Mesodermal cell (in vitro differentiated cells): Measurements from ENCODE around the gene KCNK6. TPM values are rescaled to one million over a fixed set of nuclear protein-coding genes. Genes with fewer than 3 reads are reported as not detected.

Source experiments
- H3K27ac ChIP-seq: 2 replicates; pipeline ENCODE4 v1.7.0; 2013; ENCODE audit warnings: mild to moderate bottlenecking, low read depth, low read length, moderate library complexity; ENCODE audit not compliant: severe bottlenecking
- H3K36me3 ChIP-seq: 2 replicates; pipeline ENCODE4 v1.7.1; 2013; ENCODE audit warnings: mild to moderate bottlenecking, low read length, moderate library complexity; ENCODE audit not compliant: control insufficient read depth, insufficient read depth
- H3K4me1 ChIP-seq: one replicate; pipeline ENCODE4 v1.7.1; 2013; ENCODE audit warnings: mild to moderate bottlenecking, low read length; ENCODE audit not compliant: insufficient read depth, control insufficient read depth, poor library complexity, severe bottlenecking
- H3K4me3 ChIP-seq: 2 replicates; pipeline ENCODE4 v1.7.0; 2013; ENCODE audit warnings: low read length, control low read depth, mild to moderate bottlenecking; ENCODE audit not compliant: insufficient read depth, poor library complexity, severe bottlenecking; ENCODE audit errors: extremely low read depth
- H3K9me3 ChIP-seq: 2 replicates; pipeline ENCODE4 v1.7.1; 2013; ENCODE audit warnings: mild to moderate bottlenecking, low read length, moderate library complexity; ENCODE audit not compliant: control insufficient read depth
- WGBS, 2 experiments: methylation state at CpG; one replicate each; pipeline ENCODE4 v1.1.5; 2013; ENCODE audit warnings: missing lambda C conversion rate in 2 of 2; ENCODE audit not compliant: insufficient coverage in 2 of 2; 5-methylcytosine and 5-hydroxymethylcytosine counted together
- polyA plus RNA-seq, 2 experiments: library from polyadenylated mRNA; stranded (reverse); fragments of 50-300 nt; gene quantifications; one replicate each; pipeline ENCODE4 v1.2.3, GENCODE V29; 2013

The KCNK6 gene
- 7.2 TPM for polyA plus RNA-seq (2013, experiment 1 of 2)
- 6.9 TPM for polyA plus RNA-seq (2013, experiment 2 of 2)

DNA sequence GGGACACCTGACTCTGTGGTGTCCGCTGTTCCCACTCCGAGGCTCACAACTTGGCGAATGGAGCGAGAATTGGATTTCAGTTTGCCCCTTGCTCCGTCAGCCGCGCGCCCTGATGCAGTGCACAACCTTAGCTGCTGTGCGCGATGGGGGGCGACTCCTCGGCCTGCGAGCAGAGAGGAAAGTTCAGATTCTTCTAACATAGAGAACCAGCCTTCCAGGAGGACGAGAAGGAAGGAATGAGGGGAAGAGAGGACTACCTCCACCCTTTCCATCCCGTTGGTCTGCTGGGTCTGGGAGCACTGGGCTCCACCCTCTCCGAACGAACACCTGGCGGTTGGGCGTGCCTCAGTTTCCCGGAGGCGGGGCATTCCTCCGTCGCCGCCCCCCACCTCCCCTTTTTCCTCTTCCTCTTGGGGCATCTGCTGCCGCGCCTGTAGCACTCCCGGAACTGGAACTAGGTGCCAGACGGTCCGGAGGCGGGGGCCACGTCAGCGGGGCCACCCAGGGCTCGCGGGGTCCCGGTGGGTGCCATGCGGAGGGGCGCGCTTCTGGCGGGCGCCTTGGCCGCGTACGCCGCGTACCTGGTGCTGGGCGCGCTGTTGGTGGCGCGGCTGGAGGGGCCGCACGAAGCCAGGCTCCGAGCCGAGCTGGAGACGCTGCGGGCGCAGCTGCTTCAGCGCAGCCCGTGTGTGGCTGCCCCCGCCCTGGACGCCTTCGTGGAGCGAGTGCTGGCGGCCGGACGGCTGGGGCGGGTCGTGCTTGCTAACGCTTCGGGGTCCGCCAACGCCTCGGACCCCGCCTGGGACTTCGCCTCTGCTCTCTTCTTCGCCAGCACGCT is at the start of gene KCNK6:
KCNK6 (plus strand) TSS at position 425 of the 838 bp plus-strand sequence; CDS start at position 531, 106 bp downstream.
- Histone ChIP-seq H3K27ac (no peak within 1 kb of the TSS), H3K4me1 (peaks cover 4% of the 10 kb centered on the region), H3K4me3 (peak within 1 kb of the TSS; percentile 52), H3K9me3 (no peaks in the 10 kb centered on the region), H3K36me3 (no peaks in the 10 kb centered on the region)
- 5% methylated on average over 52 to 67 of the region's 76 CpGs for WGBS, 2 experiments

DNA sequence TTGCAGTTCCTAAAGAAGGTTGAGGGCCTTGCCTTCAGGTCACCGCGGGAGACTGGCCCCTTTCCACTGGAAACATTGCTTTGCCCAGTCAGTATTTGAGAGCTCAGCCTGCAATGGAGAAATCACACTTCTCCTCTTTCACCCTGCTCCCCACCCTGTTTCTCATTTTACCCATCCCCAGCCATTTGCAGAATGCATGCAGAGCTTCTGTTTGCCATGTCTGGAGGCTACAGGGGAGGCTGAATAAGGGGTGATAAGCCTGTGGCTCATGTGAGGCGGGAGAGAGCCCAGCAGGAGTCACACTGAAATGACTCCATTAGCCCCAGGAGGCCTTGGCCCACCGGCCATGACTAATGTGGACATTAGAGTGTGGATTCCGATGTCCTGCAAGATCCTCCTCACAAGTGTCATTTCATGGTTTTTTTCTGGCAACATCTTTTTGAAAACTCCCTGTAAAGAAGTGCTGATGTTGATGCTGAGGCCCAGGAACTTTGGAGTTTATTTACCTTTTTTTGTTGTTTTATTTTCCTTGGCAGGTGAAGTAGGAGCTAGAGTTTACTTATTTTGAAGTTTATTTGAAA is 49.0 kb upstream of the KCNK6 start:
- Histone ChIP-seq H3K4me3 (no peak overlapping the region), H3K36me3 (no peaks in the 10 kb centered on the region), H3K4me1 (peaks cover 36% of the 10 kb centered on the region), H3K9me3 (no peaks in the 10 kb centered on the region), H3K27ac (peak overlapping the region; percentile 44)
- WGBS, 2 experiments, result 45 to 56% methylated on average over 5 of the region's 5 CpGs

DNA sequence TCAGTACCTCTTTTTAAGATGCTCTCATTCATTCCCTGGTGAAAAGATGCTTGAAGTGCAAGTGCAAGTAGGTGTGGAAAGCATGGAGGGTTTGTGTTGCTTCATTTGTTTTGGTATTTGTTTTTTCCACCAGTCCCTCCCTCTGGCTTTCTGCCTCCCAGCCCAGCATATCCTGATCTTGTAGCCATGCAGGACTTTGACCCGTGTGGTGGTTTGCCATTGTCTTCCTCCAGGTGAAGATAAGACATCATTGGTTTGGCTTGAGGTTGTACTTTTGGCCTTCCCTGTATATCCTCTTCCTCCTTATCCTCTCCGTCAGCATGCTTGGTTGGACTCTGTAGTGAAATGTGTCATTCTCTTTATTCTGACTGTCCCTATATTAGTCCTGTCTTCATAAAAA is 46.1 kb upstream of the KCNK6 start:
- peaks cover 25% of the 10 kb centered on the region for H3K4me1 ChIP-seq
- WGBS, 2 experiments, result no CpG with 5 or more reads among the region's 2 CpGs
- no peak overlapping the region for H3K27ac ChIP-seq
- H3K9me3 ChIP-seq, result no peaks in the 10 kb centered on the region
- no peak overlapping the region for H3K4me3 ChIP-seq
- H3K36me3 ChIP-seq, result no peaks in the 10 kb centered on the region

DNA sequence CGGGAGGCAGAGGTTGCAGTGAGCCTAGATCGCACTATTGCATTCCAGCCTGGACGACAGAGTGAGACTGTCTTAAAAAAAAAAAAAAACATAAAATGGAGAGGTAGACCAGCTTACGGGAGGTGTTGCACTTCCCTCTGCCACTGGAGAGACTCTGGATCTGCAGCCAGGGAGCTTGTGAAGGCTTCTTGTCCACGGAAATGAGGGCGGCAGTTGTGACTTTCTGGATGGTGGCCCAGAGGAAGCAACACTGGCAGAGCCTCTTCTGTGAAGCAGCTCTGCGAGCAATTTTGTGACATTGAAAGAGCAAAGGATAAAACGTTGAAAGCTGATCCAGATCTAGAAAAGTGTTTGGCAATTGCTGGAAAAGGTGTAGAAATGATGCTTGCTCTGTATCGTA is 44.9 kb upstream of the KCNK6 start:
- Histone ChIP-seq H3K27ac (no peak overlapping the region), H3K4me1 (peaks cover 25% of the 10 kb centered on the region), H3K4me3 (no peak overlapping the region), H3K9me3 (no peaks in the 10 kb centered on the region), H3K36me3 (no peaks in the 10 kb centered on the region)
- WGBS, 2 experiments, result 87 to 95% methylated on average over 5 to 7 of the region's 9 CpGs

DNA sequence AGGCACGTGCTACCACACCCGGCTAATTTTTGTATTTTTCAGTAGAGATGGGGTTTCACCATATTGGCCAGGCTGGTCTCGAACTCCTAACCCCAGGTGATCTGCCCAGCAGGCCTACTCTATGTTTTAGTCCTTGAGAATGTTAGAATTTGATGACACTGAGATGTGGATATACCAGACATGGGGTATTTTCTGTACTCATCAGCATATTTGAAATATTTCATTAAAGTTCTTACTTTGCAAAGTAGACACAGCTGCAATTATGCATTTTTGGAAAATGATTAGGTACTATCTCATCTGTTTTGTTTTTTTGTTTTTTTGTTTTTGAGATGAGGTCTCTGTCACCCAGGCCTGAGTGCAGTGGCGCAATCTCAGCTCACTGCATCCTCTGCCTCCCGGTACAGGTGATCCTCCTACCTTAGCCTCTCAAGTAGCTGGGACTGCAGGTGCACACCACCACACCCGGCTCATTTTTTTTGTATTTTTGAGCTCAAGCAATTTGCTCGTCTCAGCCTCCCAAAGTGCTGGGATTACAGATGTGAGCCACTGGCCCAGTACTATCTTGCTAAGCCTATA is 42.6 kb upstream of the KCNK6 start:
- Histone ChIP-seq H3K9me3 (no peaks in the 10 kb centered on the region), H3K4me1 (peaks cover 14% of the 10 kb centered on the region), H3K27ac (peak overlapping the region; percentile 84), H3K36me3 (no peaks in the 10 kb centered on the region), H3K4me3 (no peak overlapping the region)
- WGBS, 2 experiments, result 84 to 92% methylated on average over 3 to 6 of the region's 7 CpGs

DNA sequence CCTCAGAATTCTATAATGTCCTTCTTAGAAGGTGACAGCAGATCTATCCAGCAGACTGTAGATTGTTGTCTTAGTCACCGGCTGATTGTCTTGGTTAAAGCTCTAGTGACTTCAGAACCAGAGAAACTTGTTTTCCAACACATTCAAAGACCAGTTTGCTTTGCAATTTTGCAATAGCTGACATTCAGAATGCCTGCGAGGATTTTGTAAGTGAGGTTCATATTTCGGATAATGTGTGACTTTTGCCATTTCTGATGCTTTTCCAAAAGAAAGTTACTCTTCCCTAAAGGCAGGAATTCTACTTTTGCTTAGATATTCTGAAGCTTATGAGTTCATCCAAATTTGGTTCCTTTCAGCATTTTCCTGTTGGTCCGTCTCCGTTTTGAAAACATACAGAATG is 42.1 kb upstream of the KCNK6 start:
- Histone ChIP-seq H3K9me3 (no peaks in the 10 kb centered on the region), H3K4me1 (peaks cover 14% of the 10 kb centered on the region), H3K4me3 (no peak overlapping the region), H3K36me3 (no peaks in the 10 kb centered on the region), H3K27ac (peak overlapping the region; percentile 84)
- 87 to 90% methylated on average over 2 to 5 of the region's 5 CpGs for WGBS, 2 experiments

DNA sequence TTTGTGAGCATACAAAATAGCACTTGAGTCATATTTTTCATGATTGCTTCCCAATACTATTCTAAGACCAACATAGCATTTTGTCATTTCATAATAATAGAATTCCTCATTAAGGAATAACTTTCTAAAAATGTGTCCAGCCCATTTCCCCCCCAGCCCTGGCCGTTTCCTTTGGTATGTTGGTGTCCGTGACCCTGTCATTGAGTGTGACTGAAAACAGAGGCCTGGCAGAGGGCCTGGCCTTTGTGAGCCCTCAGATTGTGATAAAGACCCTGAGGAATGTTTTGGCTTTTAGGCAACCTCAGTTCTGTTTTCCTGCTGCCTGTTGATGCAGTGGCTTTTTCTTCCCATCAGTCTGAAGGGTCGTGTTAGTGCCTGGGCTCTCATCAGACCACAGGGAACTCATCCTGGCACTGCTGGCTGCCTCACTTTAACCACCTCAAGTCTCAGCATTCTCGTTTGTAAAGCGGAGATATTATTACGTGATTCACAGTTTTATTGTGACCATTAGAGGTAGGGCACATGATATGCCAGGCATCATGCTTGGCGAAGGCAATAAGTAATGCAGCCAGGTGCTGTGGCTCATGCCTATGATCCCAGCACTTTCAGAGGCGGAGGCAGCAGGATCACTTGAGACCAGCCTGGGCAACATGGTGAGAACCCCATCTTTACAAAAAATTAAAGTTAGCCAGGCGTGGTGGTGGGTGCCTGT is 41.5 kb upstream of the KCNK6 start:
- Histone ChIP-seq H3K4me1 (peaks cover 14% of the 10 kb centered on the region), H3K4me3 (no peak overlapping the region), H3K9me3 (no peaks in the 10 kb centered on the region), H3K36me3 (no peaks in the 10 kb centered on the region), H3K27ac (peak overlapping the region; percentile 84)
- WGBS, 2 experiments, result 67 to 90% methylated on average over 6 to 8 of the region's 9 CpGs

DNA sequence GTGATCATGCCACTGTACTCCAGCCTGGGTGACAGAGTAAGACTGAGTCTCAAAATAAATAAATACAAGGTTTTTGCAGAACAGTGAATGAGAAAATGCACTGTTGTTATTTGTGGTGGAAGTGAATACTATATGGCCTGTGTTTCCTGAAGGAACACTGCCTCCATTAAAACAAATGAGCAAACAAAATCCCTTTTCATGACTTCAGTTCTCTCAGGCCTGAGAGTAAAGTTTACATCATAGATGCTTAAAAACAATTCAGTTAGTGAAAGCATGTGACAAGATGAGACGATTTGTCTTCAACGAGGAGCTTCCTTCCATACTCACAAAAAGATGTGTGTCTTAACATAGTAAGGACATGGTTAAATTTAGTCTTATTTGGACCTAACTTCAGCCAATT is 40.9 kb upstream of the KCNK6 start:
- H3K27ac ChIP-seq, result peak overlapping the region; percentile 84
- H3K9me3 ChIP-seq, result no peaks in the 10 kb centered on the region
- peaks cover 14% of the 10 kb centered on the region for H3K4me1 ChIP-seq
- no peaks in the 10 kb centered on the region for H3K36me3 ChIP-seq
- no peak overlapping the region for H3K4me3 ChIP-seq
- WGBS, 2 experiments, result no CpG with 5 or more reads among the region's 2 CpGs

DNA sequence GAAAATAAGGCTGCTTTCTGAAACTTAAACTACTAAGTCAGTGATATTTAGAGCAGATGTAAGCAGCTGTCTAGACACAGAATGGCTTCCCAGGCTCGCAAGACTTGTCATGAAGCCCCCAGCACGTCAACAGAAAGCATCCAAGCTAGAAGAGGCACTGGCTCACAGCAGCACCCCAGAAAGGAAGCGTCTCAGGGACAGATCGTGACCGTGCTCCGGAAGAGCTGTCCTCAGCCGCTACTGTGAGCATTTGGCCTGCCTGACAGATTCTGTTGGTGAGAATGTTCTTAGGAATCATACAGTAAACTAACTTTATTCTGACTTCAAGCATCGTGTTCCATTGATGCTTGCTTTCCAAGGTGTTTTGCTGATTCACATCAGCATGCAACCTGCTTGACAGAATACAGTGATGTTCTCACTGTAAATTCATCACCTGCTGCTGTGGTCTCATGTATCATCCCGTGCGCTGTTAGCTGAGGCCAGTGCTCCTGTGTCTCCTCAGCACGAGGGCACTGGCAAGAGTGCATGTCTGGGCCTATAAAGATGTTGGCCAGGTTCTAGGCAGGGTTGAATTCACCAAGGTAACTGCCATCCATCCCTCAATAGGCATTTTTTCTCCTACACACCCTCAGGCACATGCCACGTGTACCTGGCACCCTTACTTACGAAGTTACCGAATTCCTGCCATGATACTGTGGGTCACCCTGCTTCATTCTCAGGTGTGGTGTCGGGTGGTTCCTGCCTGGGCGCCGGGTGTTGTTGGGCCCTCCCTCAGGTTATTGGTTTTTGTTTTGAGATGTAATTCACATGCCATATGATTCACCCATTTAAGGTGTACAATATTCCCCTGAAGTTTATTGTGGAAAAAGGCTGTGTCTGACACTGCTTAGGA is 39.4 kb upstream of the KCNK6 start:
- WGBS, 2 experiments, result 90 to 92% methylated on average over 11 to 12 of the region's 17 CpGs
- no peaks in the 10 kb centered on the region for H3K36me3 ChIP-seq
- H3K9me3 ChIP-seq, result no peaks in the 10 kb centered on the region
- no peak overlapping the region for H3K4me3 ChIP-seq
- peaks cover 17% of the 10 kb centered on the region for H3K4me1 ChIP-seq
- no peak overlapping the region for H3K27ac ChIP-seq
